Keratinocyte (primary cell): ENCODE data around the gene OR2M2. TPM values are rescaled to one million over a fixed set of nuclear protein-coding genes. Genes with fewer than 3 reads are reported as not detected.

Experiments used
- DNase-seq: peaks from one replicate; pipeline ENCODE4 v3.0.0-alpha.2; 2011; ENCODE audit warnings: low read depth, missing footprints, low spot score
- FAIRE-seq: peaks from 2 replicates; lab custom pipeline; 2011; peaks lifted over from hg19 to GRCh38; lab: Jason Lieb, UNC
- H2AFZ ChIP-seq: 2 replicates; pipeline ENCODE4 v1.6.0; 2012; ENCODE audit warnings: low read length, control low read depth, inconsistent platforms; ENCODE audit not compliant: control insufficient read depth
- H3K27ac ChIP-seq: 2 replicates; pipeline ENCODE4 v1.5.1; 2011; ENCODE audit warnings: low read length; ENCODE audit not compliant: control insufficient read depth, insufficient read depth
- H3K27me3 ChIP-seq: 3 replicates; pipeline ENCODE4 v1.6.0; 2011; ENCODE audit warnings: low read length; ENCODE audit not compliant: control insufficient read depth, insufficient read depth; ENCODE audit errors: extremely low read depth
- H3K36me3 ChIP-seq, 2 experiments: 2 replicates in 1 of 2; 3 replicates in 1 of 2; pipeline ENCODE4 v1.5.1; 2011; ENCODE audit warnings: low read length in 2 of 2, mild to moderate bottlenecking in 1 of 2; ENCODE audit not compliant: control insufficient read depth in 2 of 2, insufficient read depth in 2 of 2; ENCODE audit errors: extremely low read depth in 1 of 2
- H3K4me1 ChIP-seq: 3 replicates; pipeline ENCODE4 v1.5.1; 2011; ENCODE audit warnings: low read length; ENCODE audit not compliant: control insufficient read depth, insufficient read depth; ENCODE audit errors: extremely low read depth
- H3K4me2 ChIP-seq: 3 replicates; pipeline ENCODE4 v1.6.0; 2011; ENCODE audit warnings: low read depth, low read length; ENCODE audit not compliant: control insufficient read depth, insufficient read depth; ENCODE audit errors: extremely low read depth
- H3K4me3 ChIP-seq, 3 experiments: fragments of 200-600 bp in 1 of 3; sonication (generic) in 1 of 3; 2 replicates in 2 of 3; 3 replicates in 1 of 3; pipeline ENCODE4 v1.5.1; 2011 to 2016; ENCODE audit warnings: low read length in 3 of 3, mild to moderate bottlenecking in 3 of 3, control low read depth in 2 of 3, inconsistent platforms in 1 of 3, low read depth in 1 of 3, mixed read lengths in 1 of 3, mixed run types in 1 of 3, moderate library complexity in 1 of 3; ENCODE audit not compliant: control insufficient read depth in 2 of 3, insufficient read depth in 2 of 3; ENCODE audit errors: extremely low read depth in 1 of 3
- H3K79me2 ChIP-seq: 2 replicates; pipeline ENCODE4 v1.6.0; 2012; ENCODE audit warnings: low read length; ENCODE audit not compliant: control insufficient read depth, insufficient read depth
- H3K9ac ChIP-seq: 3 replicates; pipeline ENCODE4 v1.6.0; 2011; ENCODE audit warnings: low read length; ENCODE audit not compliant: control insufficient read depth, insufficient read depth; ENCODE audit errors: extremely low read depth
- H3K9me1 ChIP-seq: 3 replicates; pipeline ENCODE4 v1.6.0; 2011; ENCODE audit warnings: low read length; ENCODE audit not compliant: control insufficient read depth, insufficient read depth; ENCODE audit errors: extremely low read depth
- H3K9me3 ChIP-seq: 2 replicates; pipeline ENCODE4 v1.5.1; 2012; ENCODE audit warnings: low read depth, low read length; ENCODE audit not compliant: control insufficient read depth
- H4K20me1 ChIP-seq: 3 replicates; pipeline ENCODE4 v1.6.0; 2011; ENCODE audit warnings: low read length; ENCODE audit not compliant: control insufficient read depth, insufficient read depth; ENCODE audit errors: extremely low read depth
- CTCF ChIP-seq, 3 experiments: IDR thresholded peaks in 1 of 3; conservative IDR thresholded peaks in 1 of 3; optimal IDR thresholded peaks in 1 of 3; 2 replicates in 2 of 3; 3 replicates in 1 of 3; pipeline versions ENCODE3 to v1.5.1; 2011; ENCODE audit warnings: low read length in 3 of 3, mild to moderate bottlenecking in 3 of 3, moderate library complexity in 2 of 3, control low read depth in 1 of 3, inconsistent platforms in 1 of 3; ENCODE audit not compliant: insufficient read depth in 2 of 3; ENCODE audit errors: extremely low read depth in 1 of 3
- EZH2 ChIP-seq: IDR thresholded peaks from one replicate; pipeline ENCODE4 v1.6.1; 2012; ENCODE audit warnings: inconsistent platforms, mild to moderate bottlenecking, low read length, moderate library complexity
- dilution Hi-C: fragments of 300-500 bp; cut with MboI; formaldehyde crosslinking; loops from one replicate; pipeline ENCODE4 v1.7.0; 2020; ENCODE audit warnings: low sequenced_read_pairs; ENCODE audit not compliant: extremely low pct_ligation_motif_present
- polyA plus RNA-seq, 5 experiments: library from polyadenylated mRNA; depleted of rRNA in 3 of 5; stranded (reverse) in 3 of 5; stranded (forward) in 1 of 5; unstranded in 1 of 5; fragments of >200 nt; gene quantifications; 1 replicate in 1 of 5; 2 replicates in 3 of 5; 3 replicates in 1 of 5; pipeline versions ENCODE4 v1.2.1 to v1.2.3, GENCODE V29; 2011 to 2012; ENCODE audit warnings: missing spikeins in 2 of 5, low read depth in 1 of 5, low replicate concordance in 1 of 5

Gene OR2M2
- polyA plus RNA-seq, 1 donor (not counting 4 experiments of a cell fraction or from before 2014, with no cell fraction given) = not detected

- FAIRE-seq = no peak
- Histone ChIP-seq H3K9me3 (no peaks in the 10 kb centered on the region), H3K4me2 (no peak overlapping the region), H3K79me2 (no peaks in the 10 kb centered on the region), H3K27ac (no peak overlapping the region), H2AFZ (no peak overlapping the region), H3K27me3 (no peaks in the 10 kb centered on the region), H3K36me3 (no peaks in the 10 kb centered on the region), H3K9me1 (no peaks in the 10 kb centered on the region), H3K4me3 (no peak overlapping the region), H4K20me1 (no peaks in the 10 kb centered on the region), H3K4me1 (no peaks in the 10 kb centered on the region), H3K9ac (no peak overlapping the region)
- TF ChIP-seq EZH2 (no peak), CTCF (optimal IDR thresholded peaks at IDR 0.05 in 1 of 3, IDR thresholded peaks at IDR 0.05 in 1 of 3, conservative IDR thresholded peaks at IDR 0.05 in 1 of 3; ENCODE audit: extremely low read depth in 1 of 3, insufficient read depth in 2 of 3, low read length in 3 of 3) (no peak)
- dilution Hi-C loops = no loop called here
- DNase-seq = no peak
Observed at GRCh38 chr1:248194117-248194516, 19.5 kb downstream of the OR2M2 start.

- no peaks in the 10 kb centered on the region for H3K9me1 ChIP-seq
- no peak for TF ChIP-seq EZH2
- no peak for TF ChIP-seq CTCF (optimal IDR thresholded peaks at IDR 0.05 in 1 of 3, IDR thresholded peaks at IDR 0.05 in 1 of 3, conservative IDR thresholded peaks at IDR 0.05 in 1 of 3; ENCODE audit: extremely low read depth in 1 of 3, insufficient read depth in 2 of 3, low read length in 3 of 3)
- H3K27ac ChIP-seq = no peak within 1 kb of the TSS
- H3K9ac ChIP-seq = no peak within 1 kb of the TSS
- H3K27me3 ChIP-seq = no peaks in the 10 kb centered on the region
- H4K20me1 ChIP-seq = no peaks in the 10 kb centered on the region
- H3K36me3 ChIP-seq = no peaks in the 10 kb centered on the region
- H3K4me2 ChIP-seq = no peak within 1 kb of the TSS
- no peaks in the 10 kb centered on the region for H3K9me3 ChIP-seq
- DNase-seq = no peak
- dilution Hi-C loops = no loop called here
- H3K4me3 ChIP-seq = no peak within 1 kb of the TSS
- no peaks in the 10 kb centered on the region for H3K79me2 ChIP-seq
- FAIRE-seq = no peak
- H3K4me1 ChIP-seq = no peaks in the 10 kb centered on the region
- H2AFZ ChIP-seq = no peak within 1 kb of the TSS
Observed at GRCh38 chr1:248196965-248197364, 22.3 kb downstream of the OR2M2 start, which contains the start of gene OR2M3. Gene OR2M3 (plus strand): TSS chr1:248197265. CDS start chr1:248203068, 5,803 bp downstream.
